ENCODE data around the gene AMBRA1.
"Not testable (repeated sequence)": the region's sequence is repeated elsewhere in the genome, so short reads cannot be mapped to it uniquely, and the experiment has no call there.

GRCh38 chr11:46518928-46519327, 74.9 kb downstream of the AMBRA1 start:
- not testable (repeated sequence) for TF ChIP-seq SP1 (IDR thresholded peaks at IDR 0.05); FOXM1 (IDR thresholded peaks at IDR 0.05; ENCODE audit: borderline replicate concordance); BHLHE40 (IDR thresholded peaks at IDR 0.05; ENCODE audit: borderline replicate concordance); FOXK2 (IDR thresholded peaks at IDR 0.05)

Data from HEK293T (cell line).